ENCODE measurements around the gene FTSJ3.

- TF ChIP-seq POLR2A (IDR thresholded peaks at IDR 0.05) (no peak), CTCF (IDR thresholded peaks at IDR 0.05) (no peak)
These were observed 14.7 kb upstream of the FTSJ3 start for GRCh38 chr17:63842173-63842539.
